ENCODE measurements around the gene GBX2. TPM values are rescaled to one million over a fixed set of nuclear protein-coding genes. Genes with fewer than 3 reads are reported as not detected.

Gene GBX2
- total and polyA plus RNA-seq, 2 donors, result 0.02 TPM; not detected in 1

DNA sequence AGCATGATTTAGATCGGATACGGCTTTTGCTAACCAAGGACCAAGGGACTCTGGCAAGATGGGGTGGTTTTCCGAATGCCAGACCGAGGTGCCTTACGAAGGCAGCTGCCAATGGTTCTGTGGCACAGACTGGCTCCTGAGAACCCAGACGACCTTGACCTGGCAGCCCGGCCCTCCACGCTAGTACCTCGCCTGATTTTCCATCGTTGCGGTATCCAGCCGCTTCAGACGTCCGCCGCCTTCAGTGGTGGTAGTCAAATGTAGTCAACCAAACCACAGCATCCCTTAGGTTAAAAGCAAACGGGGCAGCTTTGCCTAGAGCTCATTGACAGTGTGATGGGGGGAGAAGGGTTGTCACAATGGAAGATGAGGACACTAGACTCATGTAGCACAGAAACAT lies 42.6 kb downstream of the GBX2 start:
- DNase-seq (ENCODE audit: low read depth in 6 of 9, low spot score in 9 of 9), result no peak
- Histone ChIP-seq H3K36me3 (ENCODE audit: control insufficient read depth in 2 of 2, insufficient read depth in 2 of 2, low read length in 1 of 2) (no peaks in the 10 kb centered on the region), H3K9me3 (ENCODE audit: control insufficient read depth in 2 of 2, insufficient read depth in 1 of 2, low read length in 1 of 2) (no peaks in the 10 kb centered on the region), H3K27me3 (ENCODE audit: control insufficient read depth in 2 of 2, insufficient read depth in 1 of 2, low read length in 1 of 2) (peaks cover 0 to 2% of the 10 kb centered on the region in 2 donors), H3K27ac (ENCODE audit: low read depth in 1 of 2, low read length in 1 of 2) (no peak overlapping the region), H3K4me1 (ENCODE audit: control insufficient read depth in 2 of 2, insufficient read depth in 2 of 2, low read length in 2 of 2) (no peaks in the 10 kb centered on the region), H3K4me3 (ENCODE audit: low read length in 2 of 2) (no peak overlapping the region)
- 94% methylated on average over 16 of the region's 16 CpGs for WGBS

DNA sequence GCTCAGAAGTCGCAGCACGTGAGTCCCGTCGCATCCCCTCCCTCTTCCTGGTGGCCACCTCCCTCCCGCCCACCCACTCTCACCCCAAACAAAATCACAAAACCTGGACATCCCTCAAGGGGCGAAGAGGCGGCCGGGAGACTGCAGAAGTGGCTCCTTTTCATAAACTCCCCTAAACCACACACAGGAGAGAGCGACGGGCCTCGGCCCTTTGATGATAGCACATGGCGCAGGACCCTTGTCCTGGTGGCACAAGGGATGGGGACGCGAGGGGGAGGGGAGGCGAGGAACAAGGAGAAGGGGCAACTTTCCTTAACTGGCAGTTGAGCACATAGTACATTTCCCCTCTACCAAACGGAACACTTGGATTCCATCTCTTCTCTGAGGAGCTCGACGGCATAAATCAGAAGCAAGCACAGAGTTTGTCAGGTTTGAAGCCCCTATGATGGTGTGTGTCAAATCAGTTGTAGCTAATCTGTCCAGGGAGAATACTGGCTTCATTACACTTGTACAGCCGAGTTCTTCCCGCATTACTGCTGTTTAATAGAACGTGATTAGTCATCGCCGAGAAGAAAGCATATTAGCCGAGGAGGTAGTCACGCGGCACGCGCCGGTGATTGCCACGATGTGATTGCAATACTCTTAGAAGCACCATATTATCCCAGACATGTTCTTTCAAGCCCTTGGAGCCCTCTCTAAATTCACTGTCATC lies 43.8 kb downstream of the GBX2 start:
- no peak for DNase-seq (ENCODE audit: low read depth in 6 of 9, low spot score in 9 of 9)
- H3K4me3 ChIP-seq (ENCODE audit: low read length in 2 of 2), result no peak overlapping the region
- no peaks in the 10 kb centered on the region for H3K9me3 ChIP-seq (ENCODE audit: control insufficient read depth in 2 of 2, insufficient read depth in 1 of 2, low read length in 1 of 2)
- no peaks in the 10 kb centered on the region for H3K4me1 ChIP-seq (ENCODE audit: control insufficient read depth in 2 of 2, insufficient read depth in 2 of 2, low read length in 2 of 2)
- peaks cover 0 to 10% of the 10 kb centered on the region in 2 donors for H3K27me3 ChIP-seq (ENCODE audit: control insufficient read depth in 2 of 2, insufficient read depth in 1 of 2, low read length in 1 of 2)
- H3K36me3 ChIP-seq (ENCODE audit: control insufficient read depth in 2 of 2, insufficient read depth in 2 of 2, low read length in 1 of 2), result no peaks in the 10 kb centered on the region
- 93% methylated on average over 30 of the region's 30 CpGs for WGBS
- H3K27ac ChIP-seq (ENCODE audit: low read depth in 1 of 2, low read length in 1 of 2), result no peak overlapping the region

DNA sequence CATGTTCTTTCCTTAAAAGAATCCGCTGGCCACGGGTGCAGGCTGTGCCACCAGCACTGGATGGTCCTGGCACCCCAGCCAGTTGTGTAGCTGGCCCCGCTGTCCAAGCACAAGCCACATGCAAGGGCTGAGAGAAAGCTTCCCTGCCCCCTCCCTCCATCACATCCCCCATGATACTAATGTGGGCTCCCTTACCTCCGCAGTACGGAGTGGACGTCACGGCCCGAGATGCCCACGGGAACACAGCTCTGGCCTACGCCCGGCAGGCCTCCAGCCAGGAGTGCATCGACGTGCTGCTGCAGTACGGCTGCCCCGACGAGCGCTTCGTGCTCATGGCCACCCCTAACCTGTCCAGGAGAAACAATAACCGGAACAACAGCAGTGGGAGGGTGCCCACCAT lies 44.5 kb downstream of the GBX2 start:
- Histone ChIP-seq H3K9me3 (ENCODE audit: control insufficient read depth in 2 of 2, insufficient read depth in 1 of 2, low read length in 1 of 2) (no peaks in the 10 kb centered on the region), H3K27ac (ENCODE audit: low read depth in 1 of 2, low read length in 1 of 2) (no peak overlapping the region), H3K27me3 (ENCODE audit: control insufficient read depth in 2 of 2, insufficient read depth in 1 of 2, low read length in 1 of 2) (peaks cover 0 to 14% of the 10 kb centered on the region in 2 donors), H3K36me3 (ENCODE audit: control insufficient read depth in 2 of 2, insufficient read depth in 2 of 2, low read length in 1 of 2) (no peaks in the 10 kb centered on the region), H3K4me3 (ENCODE audit: low read length in 2 of 2) (no peak overlapping the region), H3K4me1 (ENCODE audit: control insufficient read depth in 2 of 2, insufficient read depth in 2 of 2, low read length in 2 of 2) (no peaks in the 10 kb centered on the region)
- no peak for DNase-seq (ENCODE audit: low read depth in 6 of 9, low spot score in 9 of 9)
- WGBS, result 97% methylated on average over 19 of the region's 19 CpGs

DNA sequence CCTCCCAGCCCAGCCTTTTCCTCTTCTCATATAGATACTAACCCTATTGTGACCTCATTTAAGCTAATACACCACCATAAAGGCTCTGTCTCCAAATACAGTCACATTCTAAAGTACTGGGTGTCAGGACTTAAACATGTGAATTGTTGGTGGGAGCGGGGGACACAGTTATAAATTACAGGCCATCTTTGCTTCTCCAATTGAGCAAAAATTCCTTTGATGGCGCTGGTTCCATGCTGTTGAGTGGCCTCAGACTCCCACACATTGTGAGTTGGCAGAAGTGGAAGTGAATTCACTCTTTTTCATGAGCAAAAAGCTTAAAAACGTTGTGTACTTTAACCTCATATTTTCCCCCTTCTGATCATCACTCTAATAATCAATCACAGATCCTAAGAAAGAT lies 46.0 kb downstream of the GBX2 start:
- H3K36me3 ChIP-seq (ENCODE audit: control insufficient read depth in 2 of 2, insufficient read depth in 2 of 2, low read length in 1 of 2), result no peaks in the 10 kb centered on the region
- no peaks in the 10 kb centered on the region for H3K4me1 ChIP-seq (ENCODE audit: control insufficient read depth in 2 of 2, insufficient read depth in 2 of 2, low read length in 2 of 2)
- no peak for DNase-seq (ENCODE audit: low read depth in 6 of 9, low spot score in 9 of 9)
- 83% methylated on average over 3 of the region's 3 CpGs for WGBS
- H3K27ac ChIP-seq (ENCODE audit: low read depth in 1 of 2, low read length in 1 of 2), result no peak overlapping the region
- no peaks in the 10 kb centered on the region for H3K9me3 ChIP-seq (ENCODE audit: control insufficient read depth in 2 of 2, insufficient read depth in 1 of 2, low read length in 1 of 2)
- H3K4me3 ChIP-seq (ENCODE audit: low read length in 2 of 2), result no peak overlapping the region
- peaks cover 0 to 19% of the 10 kb centered on the region in 2 donors for H3K27me3 ChIP-seq (ENCODE audit: control insufficient read depth in 2 of 2, insufficient read depth in 1 of 2, low read length in 1 of 2)

DNA sequence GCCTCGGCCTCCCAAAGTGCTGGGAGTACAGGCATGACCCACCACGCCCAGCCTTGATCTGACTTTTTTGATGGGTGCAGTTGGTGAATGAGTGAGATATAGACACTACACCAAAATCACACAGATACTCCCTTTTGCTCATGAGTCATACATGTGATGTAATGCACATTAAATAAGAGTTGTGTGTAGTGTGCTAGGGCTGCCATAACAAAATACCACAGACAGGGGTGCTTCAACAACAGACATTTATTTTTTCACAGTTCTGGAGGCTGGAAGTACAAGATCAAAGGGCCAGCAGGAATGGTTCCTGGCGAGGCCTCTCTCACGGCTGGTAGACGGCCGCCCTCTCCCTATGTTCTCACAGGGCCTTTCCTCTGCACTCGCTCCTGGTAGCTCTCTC lies 46.6 kb downstream of the GBX2 start:
- peaks cover 0 to 19% of the 10 kb centered on the region in 2 donors for H3K27me3 ChIP-seq (ENCODE audit: control insufficient read depth in 2 of 2, insufficient read depth in 1 of 2, low read length in 1 of 2)
- WGBS, result 96% methylated on average over 7 of the region's 7 CpGs
- H3K27ac ChIP-seq (ENCODE audit: low read depth in 1 of 2, low read length in 1 of 2), result no peak overlapping the region
- no peak for DNase-seq (ENCODE audit: low read depth in 6 of 9, low spot score in 9 of 9)
- no peaks in the 10 kb centered on the region for H3K4me1 ChIP-seq (ENCODE audit: control insufficient read depth in 2 of 2, insufficient read depth in 2 of 2, low read length in 2 of 2)
- H3K9me3 ChIP-seq (ENCODE audit: control insufficient read depth in 2 of 2, insufficient read depth in 1 of 2, low read length in 1 of 2), result no peaks in the 10 kb centered on the region
- no peak overlapping the region for H3K4me3 ChIP-seq (ENCODE audit: low read length in 2 of 2)
- H3K36me3 ChIP-seq (ENCODE audit: control insufficient read depth in 2 of 2, insufficient read depth in 2 of 2, low read length in 1 of 2), result no peaks in the 10 kb centered on the region

DNA sequence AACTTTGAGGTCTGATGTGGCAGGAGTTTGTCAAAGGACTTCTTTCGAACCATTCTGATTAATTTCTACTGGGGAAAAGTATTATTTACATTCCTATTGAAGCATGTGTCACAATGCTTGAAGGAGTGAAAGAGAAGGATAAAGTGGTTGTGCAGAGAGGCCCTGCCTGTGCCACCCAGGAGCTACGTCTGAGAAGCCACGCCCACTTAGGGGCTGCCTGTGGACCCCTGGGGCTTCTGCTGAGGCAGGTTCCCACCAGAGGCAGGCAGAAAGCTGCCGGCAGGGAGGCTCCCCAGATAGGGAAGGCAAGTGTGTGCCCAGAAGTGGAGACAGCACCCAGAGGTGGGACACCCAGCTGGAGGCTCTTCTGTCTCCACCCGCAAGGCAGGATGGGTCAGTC lies 47.4 kb downstream of the GBX2 start:
- no peak for DNase-seq (ENCODE audit: low read depth in 6 of 9, low spot score in 9 of 9)
- H3K27ac ChIP-seq (ENCODE audit: low read depth in 1 of 2, low read length in 1 of 2), result no peak overlapping the region
- H3K27me3 ChIP-seq (ENCODE audit: control insufficient read depth in 2 of 2, insufficient read depth in 1 of 2, low read length in 1 of 2), result peaks cover 0 to 19% of the 10 kb centered on the region in 2 donors
- no peaks in the 10 kb centered on the region for H3K4me1 ChIP-seq (ENCODE audit: control insufficient read depth in 2 of 2, insufficient read depth in 2 of 2, low read length in 2 of 2)
- WGBS, result 81% methylated on average over 5 of the region's 5 CpGs
- no peaks in the 10 kb centered on the region for H3K9me3 ChIP-seq (ENCODE audit: control insufficient read depth in 2 of 2, insufficient read depth in 1 of 2, low read length in 1 of 2)
- H3K36me3 ChIP-seq (ENCODE audit: control insufficient read depth in 2 of 2, insufficient read depth in 2 of 2, low read length in 1 of 2), result no peaks in the 10 kb centered on the region
- no peak overlapping the region for H3K4me3 ChIP-seq (ENCODE audit: low read length in 2 of 2)

DNA sequence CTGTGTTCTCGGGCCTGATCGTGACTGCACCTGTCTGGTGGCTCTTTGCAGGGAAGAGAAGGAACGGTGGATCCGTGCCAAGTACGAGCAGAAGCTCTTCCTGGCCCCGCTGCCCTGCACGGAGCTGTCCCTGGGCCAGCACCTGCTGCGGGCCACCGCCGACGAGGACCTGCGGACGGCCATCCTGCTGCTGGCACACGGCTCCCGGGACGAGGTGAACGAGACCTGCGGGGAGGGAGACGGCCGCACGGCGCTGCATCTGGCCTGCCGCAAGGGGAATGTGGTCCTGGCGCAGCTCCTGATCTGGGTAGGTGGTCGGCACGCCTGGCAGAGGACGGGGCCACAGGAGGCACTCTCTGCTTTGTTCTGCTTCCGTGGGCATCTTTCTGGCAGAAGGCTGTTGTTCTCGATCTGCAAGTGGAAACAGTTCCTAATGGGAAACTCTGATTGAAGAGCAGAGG lies 48.0 kb downstream of the GBX2 start:
- H3K4me1 ChIP-seq (ENCODE audit: control insufficient read depth in 2 of 2, insufficient read depth in 2 of 2, low read length in 2 of 2), result no peaks in the 10 kb centered on the region
- DNase-seq (ENCODE audit: low read depth in 6 of 9, low spot score in 9 of 9), result no peak
- H3K9me3 ChIP-seq (ENCODE audit: control insufficient read depth in 2 of 2, insufficient read depth in 1 of 2, low read length in 1 of 2), result no peaks in the 10 kb centered on the region
- no peak overlapping the region for H3K27ac ChIP-seq (ENCODE audit: low read depth in 1 of 2, low read length in 1 of 2)
- H3K27me3 ChIP-seq (ENCODE audit: control insufficient read depth in 2 of 2, insufficient read depth in 1 of 2, low read length in 1 of 2), result peaks cover 0 to 19% of the 10 kb centered on the region in 2 donors
- WGBS, result 81% methylated on average over 29 of the region's 29 CpGs
- no peaks in the 10 kb centered on the region for H3K36me3 ChIP-seq (ENCODE audit: control insufficient read depth in 2 of 2, insufficient read depth in 2 of 2, low read length in 1 of 2)
- H3K4me3 ChIP-seq (ENCODE audit: low read length in 2 of 2), result no peak overlapping the region

DNA sequence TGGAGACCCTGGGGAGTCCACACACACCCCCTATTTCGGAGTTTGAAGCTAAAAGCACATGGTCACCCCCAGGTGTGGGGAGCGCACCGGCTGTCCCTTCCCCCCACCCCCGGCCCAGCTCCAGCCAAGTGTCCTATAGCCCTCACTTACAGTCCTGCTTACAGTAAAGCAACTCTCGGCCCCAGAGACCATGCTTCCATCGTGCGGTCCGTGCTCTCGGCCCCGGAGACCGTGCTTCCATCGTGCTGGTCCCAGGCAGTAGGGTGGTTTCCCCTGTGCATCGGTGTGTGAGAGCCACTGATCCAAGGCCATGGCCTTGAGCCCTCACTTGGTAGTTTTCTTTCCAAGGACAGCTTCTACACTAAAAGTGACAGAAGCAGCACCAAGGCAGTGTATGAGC lies 48.7 kb downstream of the GBX2 start:
- Histone ChIP-seq H3K4me3 (ENCODE audit: low read length in 2 of 2) (no peak overlapping the region), H3K9me3 (ENCODE audit: control insufficient read depth in 2 of 2, insufficient read depth in 1 of 2, low read length in 1 of 2) (no peaks in the 10 kb centered on the region), H3K27ac (ENCODE audit: low read depth in 1 of 2, low read length in 1 of 2) (no peak overlapping the region), H3K4me1 (ENCODE audit: control insufficient read depth in 2 of 2, insufficient read depth in 2 of 2, low read length in 2 of 2) (no peaks in the 10 kb centered on the region), H3K36me3 (ENCODE audit: control insufficient read depth in 2 of 2, insufficient read depth in 2 of 2, low read length in 1 of 2) (no peaks in the 10 kb centered on the region), H3K27me3 (ENCODE audit: control insufficient read depth in 2 of 2, insufficient read depth in 1 of 2, low read length in 1 of 2) (peaks cover 0 to 19% of the 10 kb centered on the region in 2 donors)
- 77% methylated on average over 13 of the region's 13 CpGs for WGBS
- DNase-seq (ENCODE audit: low read depth in 6 of 9, low spot score in 9 of 9), result no peak

DNA sequence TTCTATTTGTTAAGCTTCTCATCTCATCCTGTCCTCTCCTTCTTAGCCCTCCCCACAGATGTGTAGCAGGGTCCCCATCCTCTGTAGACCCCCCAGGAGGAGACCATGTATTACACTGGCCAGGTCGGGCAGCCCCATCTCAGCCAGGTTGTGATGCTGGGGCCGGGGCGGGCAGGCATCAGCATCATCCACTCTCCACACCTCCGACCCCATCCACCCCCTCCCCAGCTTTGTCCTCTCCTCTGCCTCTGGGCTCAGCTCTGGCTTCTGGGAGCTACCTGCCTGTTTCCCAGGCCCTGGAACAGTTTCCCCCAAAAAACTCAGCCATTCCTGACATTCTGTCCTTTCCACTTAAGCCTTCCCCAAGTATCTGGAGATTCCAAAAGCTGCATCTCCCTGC lies 49.2 kb downstream of the GBX2 start:
- no peaks in the 10 kb centered on the region for H3K36me3 ChIP-seq (ENCODE audit: control insufficient read depth in 2 of 2, insufficient read depth in 2 of 2, low read length in 1 of 2)
- H3K4me1 ChIP-seq (ENCODE audit: control insufficient read depth in 2 of 2, insufficient read depth in 2 of 2, low read length in 2 of 2), result no peaks in the 10 kb centered on the region
- no peak for DNase-seq (ENCODE audit: low read depth in 6 of 9, low spot score in 9 of 9)
- H3K27me3 ChIP-seq (ENCODE audit: control insufficient read depth in 2 of 2, insufficient read depth in 1 of 2, low read length in 1 of 2), result peaks cover 0 to 19% of the 10 kb centered on the region in 2 donors
- no peaks in the 10 kb centered on the region for H3K9me3 ChIP-seq (ENCODE audit: control insufficient read depth in 2 of 2, insufficient read depth in 1 of 2, low read length in 1 of 2)
- WGBS, result 72% methylated on average over 4 of the region's 4 CpGs
- no peak overlapping the region for H3K27ac ChIP-seq (ENCODE audit: low read depth in 1 of 2, low read length in 1 of 2)
- H3K4me3 ChIP-seq (ENCODE audit: low read length in 2 of 2), result no peak overlapping the region
